Measurements from ENCODE around the gene CAMTA1.

- TF ChIP-seq CTCF (IDR thresholded peaks at IDR 0.05) = no peak
- no peak for TF ChIP-seq REST (IDR thresholded peaks at IDR 0.05; ENCODE audit: low read depth, low read length)
- TF ChIP-seq GABPA (IDR thresholded peaks at IDR 0.05; ENCODE audit: low read depth) = no peak
- no peak for TF ChIP-seq MXI1 (IDR thresholded peaks at IDR 0.05; ENCODE audit: low read depth, low read length)
- no peak for TF ChIP-seq USF1 (IDR thresholded peaks at IDR 0.05; ENCODE audit: borderline replicate concordance, low read depth)
- no peak for TF ChIP-seq IRF3 (IDR thresholded peaks at IDR 0.05; ENCODE audit: low read depth, low read length)
- no peak for TF ChIP-seq RAD21 (IDR thresholded peaks at IDR 0.05; ENCODE audit: low read length)
- no peak for TF ChIP-seq SMC3 (IDR thresholded peaks at IDR 0.05; ENCODE audit: low read depth, low read length)
- TF ChIP-seq USF2 (IDR thresholded peaks at IDR 0.05; ENCODE audit: borderline replicate concordance, low read depth, low read length) = no peak
These were observed 40.2 kb upstream of the CAMTA1 start for GRCh38 chr1:6745073-6745472.
